HUES6 (cell line): ENCODE measurements around the gene CIC.

Experiments
- H3K27ac ChIP-seq: 2 replicates; pipeline ENCODE4 v1.7.0; 2013; ENCODE audit warnings: low read depth, mild to moderate bottlenecking, low read length, inconsistent platforms
- H3K27me3 ChIP-seq: 2 replicates; pipeline ENCODE4 v1.6.1; 2013; ENCODE audit warnings: low read length; ENCODE audit not compliant: control insufficient read depth, insufficient read depth
- H3K36me3 ChIP-seq: 2 replicates; pipeline ENCODE4 v1.6.1; 2013; ENCODE audit warnings: low read length; ENCODE audit not compliant: control insufficient read depth, insufficient read depth
- H3K4me1 ChIP-seq: 2 replicates; pipeline ENCODE4 v1.6.1; 2013; ENCODE audit warnings: low read length; ENCODE audit not compliant: control insufficient read depth, insufficient read depth
- H3K4me3 ChIP-seq: 2 replicates; pipeline ENCODE4 v1.5.1; 2013; ENCODE audit warnings: low read depth, low read length
- H3K9ac ChIP-seq: one replicate; pipeline ENCODE4 v1.6.1; 2013; ENCODE audit warnings: mild to moderate bottlenecking, low read length
- H3K9me3 ChIP-seq: 2 replicates; pipeline ENCODE4 v1.6.1; 2013; ENCODE audit warnings: low read depth, low read length; ENCODE audit not compliant: control insufficient read depth, insufficient read depth

Gene CIC

GRCh38 chr19:42232435-42232834 lies 36.6 kb upstream of the CIC start:
- Histone ChIP-seq H3K4me3 (no peak overlapping the region), H3K9me3 (no peaks in the 10 kb centered on the region), H3K36me3 (peaks cover 87% of the 10 kb centered on the region), H3K4me1 (no peaks in the 10 kb centered on the region), H3K9ac (no peak overlapping the region), H3K27me3 (no peaks in the 10 kb centered on the region), H3K27ac (no peak overlapping the region)

DNA sequence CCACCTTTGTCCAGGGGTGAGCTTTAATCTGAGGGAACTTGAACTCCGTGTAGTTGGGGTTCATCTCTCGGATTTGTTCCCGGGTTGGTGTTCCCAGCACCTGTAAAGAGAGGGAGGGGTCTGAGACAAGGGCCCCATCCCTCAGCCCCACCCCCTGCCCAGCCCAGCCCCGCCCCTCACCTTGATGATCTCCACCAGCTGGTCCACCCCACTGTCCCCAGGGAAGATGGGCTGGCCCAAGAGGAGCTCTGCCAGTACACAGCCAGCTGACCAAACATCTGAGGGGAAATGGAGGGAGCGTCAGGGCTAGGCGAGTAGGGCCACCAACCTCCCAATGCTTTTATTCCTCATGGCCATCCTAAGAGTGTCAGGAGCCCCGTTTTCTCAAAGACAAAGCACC lies 35.9 kb upstream of the CIC start:
- Histone ChIP-seq H3K4me3 (no peak overlapping the region), H3K27ac (no peak overlapping the region), H3K9me3 (no peaks in the 10 kb centered on the region), H3K36me3 (peaks cover 84% of the 10 kb centered on the region), H3K9ac (no peak overlapping the region), H3K4me1 (no peaks in the 10 kb centered on the region), H3K27me3 (no peaks in the 10 kb centered on the region)

- H3K4me1 ChIP-seq = no peaks in the 10 kb centered on the region
- no peak overlapping the region for H3K4me3 ChIP-seq
- H3K27me3 ChIP-seq = no peaks in the 10 kb centered on the region
- peaks cover 77% of the 10 kb centered on the region for H3K36me3 ChIP-seq
- no peak overlapping the region for H3K9ac ChIP-seq
- H3K9me3 ChIP-seq = no peaks in the 10 kb centered on the region
- H3K27ac ChIP-seq = no peak overlapping the region
These were observed 35.3 kb upstream of the CIC start for GRCh38 chr19:42233678-42234292.

GRCh38 chr19:42234364-42234763 lies 34.7 kb upstream of the CIC start:
- Histone ChIP-seq H3K27ac (no peak overlapping the region), H3K4me3 (no peak overlapping the region), H3K36me3 (peaks cover 72% of the 10 kb centered on the region), H3K4me1 (no peaks in the 10 kb centered on the region), H3K27me3 (no peaks in the 10 kb centered on the region), H3K9me3 (no peaks in the 10 kb centered on the region), H3K9ac (no peak overlapping the region)

- Histone ChIP-seq H3K4me3 (no peak overlapping the region), H3K27ac (no peak overlapping the region), H3K4me1 (no peaks in the 10 kb centered on the region), H3K36me3 (peaks cover 69% of the 10 kb centered on the region), H3K9ac (no peak overlapping the region), H3K9me3 (no peaks in the 10 kb centered on the region), H3K27me3 (no peaks in the 10 kb centered on the region)
These were observed 33.9 kb upstream of the CIC start for GRCh38 chr19:42235181-42235580.

- H3K9ac ChIP-seq = no peak overlapping the region
- H3K4me1 ChIP-seq = peaks cover 5% of the 10 kb centered on the region; the same call in 1 of the 2 replicates
- H3K27me3 ChIP-seq = no peaks in the 10 kb centered on the region
These were observed 29.4 kb upstream of the CIC start for GRCh38 chr19:42239544-42240220.

DNA sequence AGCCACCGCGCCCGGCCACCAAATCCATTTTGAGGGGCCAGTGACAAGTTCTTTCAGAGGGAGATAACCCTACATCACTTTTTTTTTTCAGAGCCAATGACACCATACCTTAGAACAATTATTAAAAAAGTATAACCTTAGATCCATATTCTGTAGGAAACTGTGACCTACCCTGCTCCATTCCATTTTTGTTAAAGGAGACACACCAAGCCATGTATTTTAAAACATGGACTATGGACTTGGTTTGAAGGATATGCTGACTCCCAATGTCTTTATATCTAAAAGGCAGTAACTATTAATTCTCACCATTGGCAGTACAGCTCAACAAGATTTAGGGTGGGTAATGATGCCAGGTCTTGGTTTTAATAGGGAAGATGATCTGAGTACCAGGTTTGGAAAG lies 27.8 kb upstream of the CIC start:
- no peaks in the 10 kb centered on the region for H3K9me3 ChIP-seq
- peak overlapping the region; percentile 86 for H3K9ac ChIP-seq
- H3K36me3 ChIP-seq = peaks cover 15% of the 10 kb centered on the region
- H3K4me3 ChIP-seq = peak overlapping the region; percentile 68
- peaks cover 9% of the 10 kb centered on the region for H3K4me1 ChIP-seq
- no peak overlapping the region for H3K27ac ChIP-seq
- H3K27me3 ChIP-seq = no peaks in the 10 kb centered on the region

More at GRCh38 chr19:42239544-42240220, 29.4 kb upstream of the CIC start:
- no peak overlapping the region for H3K4me3 ChIP-seq
- H3K36me3 ChIP-seq = peaks cover 30% of the 10 kb centered on the region
- H3K9me3 ChIP-seq = no peaks in the 10 kb centered on the region
- H3K27ac ChIP-seq = no peak overlapping the region

GRCh38 chr19:42242069-42242511 lies 27.0 kb upstream of the CIC start:
- no peak overlapping the region; the same call in 1 of the 2 replicates for H3K27ac ChIP-seq

GRCh38 chr19:42242512-42243409 lies 26.3 kb upstream of the CIC start, which contains the start of gene GSK3A:
Gene GSK3A, minus strand, starts transcription at chr19:42242602. Its CDS starts 137 bp downstream, at chr19:42242465.
- Histone ChIP-seq H3K4me3 (peak within 1 kb of the TSS; percentile 68), H3K27me3 (no peaks in the 10 kb centered on the region), H3K9me3 (no peaks in the 10 kb centered on the region), H3K4me1 (peaks cover 19% of the 10 kb centered on the region), H3K36me3 (peaks cover 15% of the 10 kb centered on the region), H3K27ac (no peak within 1 kb of the TSS; the same call in 1 of the 2 replicates), H3K9ac (peak within 1 kb of the TSS; percentile 86)

More at GRCh38 chr19:42242069-42242511, 27.0 kb upstream of the CIC start:
- peaks cover 17% of the 10 kb centered on the region for H3K4me1 ChIP-seq
- peaks cover 15% of the 10 kb centered on the region for H3K36me3 ChIP-seq
- no peaks in the 10 kb centered on the region for H3K27me3 ChIP-seq
- peak overlapping the region; percentile 68 for H3K4me3 ChIP-seq
- H3K9ac ChIP-seq = peak overlapping the region; percentile 86
- H3K9me3 ChIP-seq = no peaks in the 10 kb centered on the region

- Histone ChIP-seq H3K36me3 (peaks cover 24% of the 10 kb centered on the region), H3K4me3 (peak overlapping the region; percentile 68), H3K9me3 (no peaks in the 10 kb centered on the region), H3K27ac (peak overlapping the region; percentile 22; the same call in 1 of the 2 replicates), H3K27me3 (no peaks in the 10 kb centered on the region), H3K4me1 (peaks cover 19% of the 10 kb centered on the region), H3K9ac (peak overlapping the region; percentile 8)
These were observed 24.5 kb upstream of the CIC start for GRCh38 chr19:42244347-42245220.
